Measurements from ENCODE around the gene LIG3.
A peak's percentile ranks its signal among the peaks of the same experiment; 100 is the strongest.

Gene LIG3

GRCh38 chr17:34979650-34980352 is 511 bp upstream of the LIG3 start:
- Histone ChIP-seq H3K36me3 (ENCODE audit: insufficient read depth, low read length) (peaks cover 18% of the 10 kb centered on the region), H4K20me1 (ENCODE audit: insufficient read depth, low read length) (no peaks in the 10 kb centered on the region), H3K79me2 (ENCODE audit: insufficient read depth, low read length) (peaks cover 39% of the 10 kb centered on the region), H3K9ac (ENCODE audit: low read depth, low read length) (peak overlapping the region; percentile 95), H3K27ac (ENCODE audit: low read length) (peak overlapping the region; percentile 96), H2AFZ (ENCODE audit: low read depth, low read length) (peak overlapping the region; percentile 60), H3K4me3 (ENCODE audit: low read depth in 1 of 2, low read length in 2 of 2) (peak overlapping the region; percentile 82 to 89), H3K4me1 (ENCODE audit: insufficient read depth, low read length) (peaks cover 49% of the 10 kb centered on the region), H3K4me2 (ENCODE audit: insufficient read depth, low read length) (peak overlapping the region; percentile 81), H3K27me3 (ENCODE audit: insufficient read depth, low read length, poor library complexity) (no peaks in the 10 kb centered on the region), H3K9me3 (ENCODE audit: insufficient read depth, low read length, severe bottlenecking) (no peaks in the 10 kb centered on the region)
- no peak for DNase-seq
- TF ChIP-seq EZH2 (IDR thresholded peaks at IDR 0.05; ENCODE audit: borderline replicate concordance, low read depth, low read length, severe bottlenecking) (no peak), CTCF (IDR thresholded peaks at IDR 0.05; ENCODE audit: borderline replicate concordance, extremely low read depth, low read length, poor library complexity, severe bottlenecking) (no peak)
- no peak for ATAC-seq (ENCODE audit: insufficient read depth, low read depth)

GRCh38 chr17:34980681-34981537 is 597 bp downstream of the LIG3 start:
- H3K4me3 ChIP-seq (ENCODE audit: low read depth in 1 of 2, low read length in 2 of 2), result peak overlapping the region; percentile 82 to 89
- peak; percentile 59 for TF ChIP-seq CTCF (IDR thresholded peaks at IDR 0.05; ENCODE audit: borderline replicate concordance, extremely low read depth, low read length, poor library complexity, severe bottlenecking)
- TF ChIP-seq EZH2 (IDR thresholded peaks at IDR 0.05; ENCODE audit: borderline replicate concordance, low read depth, low read length, severe bottlenecking), result no peak
- ATAC-seq (ENCODE audit: insufficient read depth, low read depth) (peak; percentile 80), DNase-seq (peak; percentile 71)
- peak overlapping the region; percentile 96 for H3K27ac ChIP-seq (ENCODE audit: low read length)
- H3K36me3 ChIP-seq (ENCODE audit: insufficient read depth, low read length), result peaks cover 29% of the 10 kb centered on the region
- H3K27me3 ChIP-seq (ENCODE audit: insufficient read depth, low read length, poor library complexity), result no peaks in the 10 kb centered on the region
- H3K79me2 ChIP-seq (ENCODE audit: insufficient read depth, low read length), result peaks cover 39% of the 10 kb centered on the region
- peaks cover 49% of the 10 kb centered on the region for H3K4me1 ChIP-seq (ENCODE audit: insufficient read depth, low read length)
- H2AFZ ChIP-seq (ENCODE audit: low read depth, low read length), result peak overlapping the region; percentile 60
- peak overlapping the region; percentile 81 for H3K4me2 ChIP-seq (ENCODE audit: insufficient read depth, low read length)
- no peaks in the 10 kb centered on the region for H4K20me1 ChIP-seq (ENCODE audit: insufficient read depth, low read length)
- peak overlapping the region; percentile 95 for H3K9ac ChIP-seq (ENCODE audit: low read depth, low read length)
- no peaks in the 10 kb centered on the region for H3K9me3 ChIP-seq (ENCODE audit: insufficient read depth, low read length, severe bottlenecking)

GRCh38 chr17:34981538-34982241 is 1.4 kb downstream of the LIG3 start:
- Histone ChIP-seq H3K36me3 (ENCODE audit: insufficient read depth, low read length) (peaks cover 37% of the 10 kb centered on the region), H3K4me2 (ENCODE audit: insufficient read depth, low read length) (peak overlapping the region; percentile 81), H3K27me3 (ENCODE audit: insufficient read depth, low read length, poor library complexity) (no peaks in the 10 kb centered on the region), H3K79me2 (ENCODE audit: insufficient read depth, low read length) (peaks cover 39% of the 10 kb centered on the region), H4K20me1 (ENCODE audit: insufficient read depth, low read length) (no peaks in the 10 kb centered on the region), H3K9me3 (ENCODE audit: insufficient read depth, low read length, severe bottlenecking) (no peaks in the 10 kb centered on the region), H3K27ac (ENCODE audit: low read length) (peak overlapping the region; percentile 96), H3K4me3 (ENCODE audit: low read depth in 1 of 2, low read length in 2 of 2) (peak overlapping the region; percentile 82 to 89; a peak in 3 of 4 replicates), H3K4me1 (ENCODE audit: insufficient read depth, low read length) (peaks cover 49% of the 10 kb centered on the region), H3K9ac (ENCODE audit: low read depth, low read length) (peak overlapping the region; percentile 95), H2AFZ (ENCODE audit: low read depth, low read length) (peak overlapping the region; percentile 60; the same call in 1 of the 2 replicates)
- no peak for DNase-seq
- no peak for ATAC-seq (ENCODE audit: insufficient read depth, low read depth)
- TF ChIP-seq EZH2 (IDR thresholded peaks at IDR 0.05; ENCODE audit: borderline replicate concordance, low read depth, low read length, severe bottlenecking) (no peak), CTCF (IDR thresholded peaks at IDR 0.05; ENCODE audit: borderline replicate concordance, extremely low read depth, low read length, poor library complexity, severe bottlenecking) (no peak)
